Stimulated activated memory B cell treated with anti-CD40 and anti-IgM and Interleukin-4, amounts not matched to agents 10 μg/mL and 1 μg/mL and 100 μg/mL, for 72 hours (primary cell): ENCODE results near the gene TBC1D16.
"Not testable (repeated sequence)": the region's sequence is repeated elsewhere in the genome, so short reads cannot be mapped to it uniquely, and the experiment has no call there.

ENCODE experiments used
- ATAC-seq: fragments of 150-1000 bp; cut with Tn5 transposase; 2 replicates; pipeline ENCODE4 v1.10.0; 2021
- H3K27ac Mint-ChIP-seq: one replicate; pipeline ENCODE4 v1.8.0; 2022; ENCODE audit warnings: mild to moderate bottlenecking, mixed read lengths
- H3K27me3 Mint-ChIP-seq: one replicate; pipeline ENCODE4 v1.8.0; 2022; ENCODE audit warnings: mixed read lengths
- H3K36me3 Mint-ChIP-seq: one replicate; pipeline ENCODE4 v1.8.0; 2022; ENCODE audit warnings: mixed read lengths
- H3K4me1 Mint-ChIP-seq: one replicate; pipeline ENCODE4 v1.8.0; 2022; ENCODE audit warnings: mixed read lengths
- H3K4me3 Mint-ChIP-seq: one replicate; pipeline ENCODE4 v1.8.0; 2022; ENCODE audit warnings: mild to moderate bottlenecking, moderate library complexity, mixed read lengths
- H3K9me3 Mint-ChIP-seq: one replicate; pipeline ENCODE4 v1.8.0; 2022; ENCODE audit warnings: mixed read lengths

TBC1D16 gene

DNA sequence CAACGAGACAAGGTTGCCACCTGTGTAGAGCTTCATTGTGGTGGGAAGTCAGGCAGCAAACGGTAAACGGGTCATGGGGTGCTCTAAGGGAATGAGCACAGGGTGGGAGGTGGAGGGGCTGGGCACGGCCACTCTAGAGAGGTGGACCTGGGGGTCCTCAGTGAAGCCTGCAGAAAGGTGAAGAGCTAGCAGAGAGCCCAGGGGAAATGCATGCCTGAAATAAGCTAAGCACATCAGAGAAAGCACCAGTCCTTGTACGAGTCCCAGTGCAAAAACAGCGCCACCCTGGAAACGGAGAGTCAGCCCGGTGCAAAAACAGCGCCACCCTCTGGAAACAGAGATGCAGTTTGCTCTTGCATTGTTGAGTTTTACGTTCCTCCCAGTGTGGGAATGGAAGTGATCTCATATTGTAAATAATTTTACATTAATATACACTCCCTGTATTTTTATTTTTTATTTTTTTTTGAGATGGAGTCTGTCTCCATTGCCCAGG is 65.0 kb downstream of the TBC1D16 start:
- Mint-ChIP-seq H3K4me3 (no peak overlapping the region), H3K36me3 (no peaks in the 10 kb centered on the region), H3K27ac (no peak overlapping the region), H3K9me3 (no peaks in the 10 kb centered on the region), H3K4me1 (peaks cover 34% of the 10 kb centered on the region), H3K27me3 (peaks cover 26% of the 10 kb centered on the region)
- peak; percentile 51 for ATAC-seq

DNA sequence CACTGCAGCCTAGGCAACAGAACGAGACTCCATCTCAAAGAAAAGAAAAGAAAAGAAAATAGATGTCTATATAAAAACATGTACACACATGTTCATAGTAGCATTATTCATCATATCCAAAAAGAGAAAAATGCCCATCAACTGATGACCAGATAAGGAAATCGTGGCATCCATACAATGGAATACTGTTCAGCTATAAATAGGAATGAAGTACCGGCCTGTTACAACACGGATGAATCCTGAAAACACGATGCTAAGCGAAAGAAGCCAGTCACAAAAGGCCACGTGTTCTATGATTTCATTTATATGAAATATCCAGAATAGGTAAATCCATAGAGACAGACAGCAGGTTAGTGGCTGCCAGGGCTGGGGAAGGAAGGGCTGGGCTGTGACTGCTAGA is 65.8 kb downstream of the TBC1D16 start:
- Mint-ChIP-seq H3K27ac (no peak overlapping the region), H3K4me3 (no peak overlapping the region), H3K36me3 (no peaks in the 10 kb centered on the region), H3K4me1 (peaks cover 32% of the 10 kb centered on the region), H3K27me3 (peaks cover 26% of the 10 kb centered on the region), H3K9me3 (no peaks in the 10 kb centered on the region)
- no peak for ATAC-seq

DNA sequence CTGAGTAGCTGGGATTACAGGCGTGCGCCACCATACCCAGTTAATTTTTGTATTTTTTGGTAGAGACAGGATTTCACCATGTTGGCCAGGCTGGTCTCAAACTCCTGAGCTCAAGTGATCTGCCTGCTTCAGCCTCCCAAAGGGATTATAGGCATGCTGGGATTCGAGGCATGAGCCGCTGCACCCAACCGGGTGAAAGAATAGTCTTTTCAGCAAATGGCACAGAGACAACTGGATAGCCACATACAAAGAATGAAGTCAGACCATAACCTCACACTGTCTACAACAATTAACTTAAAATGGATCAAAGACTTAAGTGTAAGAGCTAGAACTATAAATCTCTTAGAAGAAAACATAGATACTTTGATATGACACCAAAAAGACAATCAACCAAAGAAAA is 67.6 kb downstream of the TBC1D16 start:
- Mint-ChIP-seq H3K4me1 (peaks cover 26% of the 10 kb centered on the region), H3K36me3 (no peaks in the 10 kb centered on the region), H3K4me3 (no peak overlapping the region), H3K27me3 (peaks cover 26% of the 10 kb centered on the region), H3K27ac (no peak overlapping the region), H3K9me3 (no peaks in the 10 kb centered on the region)
- no peak for ATAC-seq

DNA sequence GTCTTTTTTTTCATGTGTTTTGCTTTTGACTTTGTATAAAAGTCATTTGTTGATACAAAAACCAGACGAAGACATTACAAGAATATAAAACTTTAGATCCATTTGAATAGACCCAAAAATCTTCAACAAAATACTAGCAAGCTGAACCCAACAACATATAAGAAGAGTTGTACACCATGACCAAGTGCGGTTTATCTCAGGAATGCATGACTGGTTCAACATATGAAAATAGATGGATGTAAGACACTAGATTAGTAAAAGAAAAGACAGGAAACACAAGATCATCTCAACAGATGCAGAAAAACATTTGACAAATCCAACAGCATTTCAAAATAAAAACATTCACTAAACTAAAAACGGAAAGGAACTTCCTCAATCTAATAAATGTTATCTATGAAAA is 69.0 kb downstream of the TBC1D16 start:
- H3K27me3 Mint-ChIP-seq = peaks cover 15% of the 10 kb centered on the region
- ATAC-seq = no peak
- peaks cover 26% of the 10 kb centered on the region for H3K4me1 Mint-ChIP-seq
- no peaks in the 10 kb centered on the region for H3K9me3 Mint-ChIP-seq
- H3K27ac Mint-ChIP-seq = peak overlapping the region; percentile 36
- H3K4me3 Mint-ChIP-seq = no peak overlapping the region
- H3K36me3 Mint-ChIP-seq = no peaks in the 10 kb centered on the region

DNA sequence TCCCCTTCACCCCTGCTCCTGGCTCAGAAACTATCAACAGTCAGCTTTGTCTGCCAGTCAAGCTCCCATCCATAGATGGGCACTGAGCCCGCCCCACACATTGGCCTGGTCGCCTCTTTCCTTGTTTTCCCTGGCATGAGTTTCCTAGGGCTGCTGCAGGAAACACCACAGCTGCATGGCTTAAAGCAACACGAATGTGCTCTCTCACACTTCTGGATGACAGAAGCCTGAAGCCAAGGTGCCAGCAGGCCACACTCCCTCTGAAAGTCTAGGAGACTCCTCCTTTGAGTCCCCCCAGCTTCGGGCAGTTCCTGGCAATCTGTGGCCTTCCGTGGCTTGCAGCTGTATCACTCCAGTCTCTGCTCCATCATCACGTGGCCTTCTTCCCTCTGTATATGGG is 69.9 kb downstream of the TBC1D16 start:
- ATAC-seq = no peak
- H3K9me3 Mint-ChIP-seq = no peaks in the 10 kb centered on the region
- peaks cover 10% of the 10 kb centered on the region for H3K27me3 Mint-ChIP-seq
- peak overlapping the region; percentile 36 for H3K27ac Mint-ChIP-seq
- H3K4me1 Mint-ChIP-seq = peaks cover 26% of the 10 kb centered on the region
- no peaks in the 10 kb centered on the region for H3K36me3 Mint-ChIP-seq
- no peak overlapping the region for H3K4me3 Mint-ChIP-seq

DNA sequence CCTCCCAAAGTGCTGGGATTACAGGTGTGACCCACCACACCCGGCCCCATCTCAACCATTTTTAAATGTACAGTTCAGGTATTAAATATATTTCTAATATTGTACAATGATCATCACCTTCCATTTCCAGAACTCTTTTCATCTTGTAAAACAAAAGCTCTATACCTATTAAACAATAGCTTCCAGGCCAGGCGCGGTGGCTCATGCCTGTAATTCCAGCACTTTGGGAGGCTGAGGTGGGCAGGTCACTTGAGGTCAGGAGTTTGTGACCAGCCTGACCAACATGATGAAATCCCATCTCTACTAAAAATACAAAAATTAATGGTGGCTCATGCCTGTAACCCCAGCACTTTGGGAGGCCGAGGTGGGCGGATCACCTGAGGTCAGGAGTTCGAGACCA is 73.2 kb downstream of the TBC1D16 start:
- not testable (repeated sequence) for H3K27ac Mint-ChIP-seq, H3K9me3 Mint-ChIP-seq, H3K4me3 Mint-ChIP-seq, ATAC-seq, H3K36me3 Mint-ChIP-seq
- Mint-ChIP-seq H3K4me1 (peaks cover 16% of the 10 kb centered on the region), H3K27me3 (peaks cover 12% of the 10 kb centered on the region)

DNA sequence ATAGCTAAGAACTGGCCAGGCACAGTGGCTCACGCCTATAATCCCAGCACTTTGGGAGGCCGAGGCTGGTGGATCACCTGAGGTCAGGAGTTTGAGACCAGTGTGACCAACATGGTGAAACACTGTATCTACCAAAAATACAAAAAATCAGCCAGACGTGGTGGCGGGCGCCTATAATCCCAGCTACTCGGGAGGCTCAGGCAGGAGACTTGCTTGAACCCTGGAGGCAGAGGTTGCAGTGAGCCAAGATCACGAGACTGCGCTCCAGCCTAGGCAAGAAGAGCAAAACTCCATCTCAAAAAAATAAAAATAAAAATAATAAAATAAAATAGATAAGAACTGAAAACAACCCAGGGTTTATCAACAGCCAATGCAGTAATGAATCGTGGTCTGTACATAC is 74.1 kb downstream of the TBC1D16 start:
- not testable (repeated sequence) for H3K4me1 Mint-ChIP-seq, H3K27ac Mint-ChIP-seq, H3K4me3 Mint-ChIP-seq, ATAC-seq, H3K9me3 Mint-ChIP-seq, H3K36me3 Mint-ChIP-seq
- peaks cover 18% of the 10 kb centered on the region for H3K27me3 Mint-ChIP-seq

DNA sequence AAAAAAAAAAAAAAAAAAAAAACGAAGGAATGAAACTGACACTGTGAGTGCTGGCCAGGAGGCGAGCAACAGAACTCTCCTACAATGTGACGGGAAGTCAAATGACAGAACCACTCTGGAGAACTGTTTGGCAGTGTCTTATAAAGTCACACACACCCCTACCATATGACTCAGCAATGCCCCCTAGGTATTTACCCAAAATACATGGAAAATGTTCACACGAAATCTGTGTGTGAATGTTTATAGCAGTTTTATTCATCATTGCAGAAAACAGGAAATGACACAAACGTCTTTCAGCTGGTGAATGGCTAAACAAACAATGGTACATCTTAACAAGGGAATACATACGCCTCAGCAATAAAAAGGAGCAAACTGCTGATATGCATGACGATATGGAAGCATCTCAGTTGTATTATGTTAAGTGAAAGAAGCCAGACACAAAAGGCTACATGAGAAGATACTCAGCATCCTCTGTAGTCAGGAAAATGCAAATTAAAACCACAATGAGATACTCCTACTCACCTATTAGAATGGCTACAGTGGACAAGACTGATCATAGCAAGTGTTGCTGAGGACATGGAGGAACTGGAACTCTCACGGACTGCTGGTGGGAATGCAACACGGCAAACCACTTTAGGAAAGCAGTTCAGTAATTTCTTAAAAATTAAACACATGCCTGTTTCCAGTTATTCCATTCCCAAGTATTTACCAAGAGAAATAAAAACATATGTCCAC is 74.7 kb downstream of the TBC1D16 start:
- no peaks in the 10 kb centered on the region for H3K9me3 Mint-ChIP-seq
- no peaks in the 10 kb centered on the region for H3K36me3 Mint-ChIP-seq
- no peak overlapping the region for H3K4me3 Mint-ChIP-seq
- peaks cover 3% of the 10 kb centered on the region for H3K4me1 Mint-ChIP-seq
- peaks cover 13% of the 10 kb centered on the region for H3K27me3 Mint-ChIP-seq
- H3K27ac Mint-ChIP-seq = no peak overlapping the region
- ATAC-seq = no peak

DNA sequence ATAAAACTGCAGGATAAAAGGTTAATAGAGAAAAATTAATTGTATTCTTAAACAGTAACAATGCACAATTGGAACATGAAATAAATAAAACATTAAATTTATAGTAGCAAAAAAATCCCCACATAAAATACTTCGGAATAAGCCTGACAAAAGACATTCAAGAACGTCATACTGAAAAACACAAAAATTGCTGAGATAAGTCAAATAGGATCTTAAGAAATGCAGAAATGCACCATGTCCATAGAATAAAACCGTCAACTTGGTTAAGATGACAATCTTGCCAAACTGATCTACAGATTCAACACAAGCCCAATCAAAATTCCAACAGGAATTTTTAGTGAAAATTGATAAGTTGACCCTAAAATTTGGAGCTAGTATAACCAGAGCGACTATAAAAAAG is 76.6 kb downstream of the TBC1D16 start:
- H3K4me3 Mint-ChIP-seq = no peak overlapping the region
- no peaks in the 10 kb centered on the region for H3K36me3 Mint-ChIP-seq
- no peaks in the 10 kb centered on the region for H3K9me3 Mint-ChIP-seq
- no peak overlapping the region for H3K27ac Mint-ChIP-seq
- ATAC-seq = no peak
- no peaks in the 10 kb centered on the region for H3K4me1 Mint-ChIP-seq
- peaks cover 12% of the 10 kb centered on the region for H3K27me3 Mint-ChIP-seq

DNA sequence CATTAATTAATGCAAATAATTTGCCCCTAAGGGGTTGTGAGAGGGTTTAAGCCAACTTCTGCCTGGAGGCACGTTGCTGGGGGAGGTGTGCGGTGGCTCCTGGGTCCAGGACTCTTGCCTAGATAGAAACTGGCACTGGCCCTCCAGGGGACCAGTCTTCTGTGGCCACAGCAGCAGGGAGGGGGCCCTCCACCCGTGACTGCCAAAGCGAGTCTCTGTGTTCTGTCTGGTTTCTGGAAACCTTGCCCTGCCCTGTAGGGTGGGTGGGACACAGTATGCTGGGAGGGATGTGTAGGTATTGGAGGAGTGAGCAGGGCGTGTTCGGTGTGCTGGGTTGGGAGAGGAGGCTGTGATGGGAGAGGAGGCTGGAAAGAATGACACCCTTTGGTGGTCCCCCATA is 78.8 kb downstream of the TBC1D16 start:
- Mint-ChIP-seq H3K27me3 (peaks cover 12% of the 10 kb centered on the region), H3K4me3 (no peak overlapping the region), H3K36me3 (no peaks in the 10 kb centered on the region), H3K27ac (peak overlapping the region; percentile 28), H3K4me1 (peaks cover 3% of the 10 kb centered on the region), H3K9me3 (no peaks in the 10 kb centered on the region)
- ATAC-seq = no peak

DNA sequence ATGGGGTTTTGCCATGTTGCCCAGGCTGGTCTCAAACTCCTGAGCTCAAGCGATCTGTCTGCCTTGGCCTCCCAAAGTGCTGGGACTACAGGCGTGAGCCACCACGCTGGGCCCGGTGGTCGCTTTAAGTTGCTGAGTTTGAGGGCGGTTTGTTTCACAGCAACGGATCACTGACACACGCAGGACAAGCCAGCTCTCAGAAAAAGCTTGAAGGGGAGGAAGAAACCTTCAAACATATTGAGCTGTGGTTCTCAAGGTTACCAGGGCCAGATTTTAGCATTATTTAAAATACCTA is 79.3 kb downstream of the TBC1D16 start:
- H3K4me3 Mint-ChIP-seq, H3K9me3 Mint-ChIP-seq, H3K36me3 Mint-ChIP-seq, ATAC-seq, H3K4me1 Mint-ChIP-seq: not testable (repeated sequence)
- peaks cover 12% of the 10 kb centered on the region for H3K27me3 Mint-ChIP-seq
- H3K27ac Mint-ChIP-seq = peak overlapping the region; percentile 28

DNA sequence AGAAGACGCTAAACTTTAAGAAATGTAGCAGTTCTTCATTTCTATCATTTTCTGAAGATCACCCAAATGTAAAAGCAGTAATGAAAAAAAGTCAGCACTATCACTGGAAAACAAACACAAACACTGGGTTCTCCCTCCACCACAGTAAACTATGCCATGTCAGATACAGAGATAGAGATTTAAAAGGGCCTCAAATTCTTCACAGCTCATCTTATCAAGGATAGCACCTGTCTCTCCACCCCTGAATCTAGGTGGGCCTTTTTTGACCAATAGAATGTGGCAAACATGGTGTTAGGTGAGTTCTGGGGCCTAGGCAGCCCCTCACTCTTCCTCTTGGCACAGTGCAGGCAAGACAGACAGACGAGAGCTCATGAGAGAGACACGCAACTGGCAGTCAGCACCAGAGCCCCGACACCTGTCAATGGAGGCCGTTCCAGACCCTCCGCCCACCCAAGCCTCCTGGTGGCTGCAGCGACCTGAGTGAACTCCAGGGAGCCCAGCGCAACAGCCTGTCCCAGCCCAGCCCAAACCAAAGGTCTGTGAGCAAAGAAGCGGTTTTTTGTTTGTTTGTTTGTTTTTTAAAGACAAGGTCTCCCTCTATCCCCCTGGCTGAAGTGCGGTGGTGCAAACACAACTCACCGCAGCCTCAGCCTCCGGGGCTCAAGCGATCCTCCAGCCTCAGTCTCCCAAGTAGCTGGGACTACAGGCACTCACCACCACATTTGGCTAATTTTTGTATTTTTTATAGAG is 79.8 kb downstream of the TBC1D16 start:
- ATAC-seq = no peak
- Mint-ChIP-seq H3K27ac (no peak overlapping the region), H3K27me3 (peaks cover 12% of the 10 kb centered on the region), H3K36me3 (no peaks in the 10 kb centered on the region), H3K4me1 (peaks cover 13% of the 10 kb centered on the region), H3K4me3 (no peak overlapping the region), H3K9me3 (no peaks in the 10 kb centered on the region)

DNA sequence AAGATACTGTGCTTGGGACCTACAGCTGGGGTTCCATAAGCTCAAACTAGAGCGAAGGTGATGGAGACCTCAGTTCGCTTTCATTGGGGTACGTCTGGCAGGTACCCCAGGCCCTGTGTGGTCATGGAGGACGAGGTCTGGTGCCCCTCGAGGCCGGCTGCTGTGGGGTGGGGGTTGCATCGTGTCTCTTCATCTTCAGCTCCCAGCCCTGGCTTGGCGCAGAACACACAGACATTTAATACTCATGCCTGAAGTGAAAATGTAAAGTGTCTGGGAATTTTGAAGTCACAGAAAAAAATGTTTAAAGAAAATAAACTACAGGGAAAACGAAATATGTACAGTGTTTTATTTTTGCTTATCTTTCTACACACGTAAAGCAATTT is 80.5 kb downstream of the TBC1D16 start:
- no peaks in the 10 kb centered on the region for H3K9me3 Mint-ChIP-seq
- peaks cover 17% of the 10 kb centered on the region for H3K4me1 Mint-ChIP-seq
- H3K27ac Mint-ChIP-seq = no peak overlapping the region
- ATAC-seq = no peak
- H3K4me3 Mint-ChIP-seq = no peak overlapping the region
- H3K27me3 Mint-ChIP-seq = peaks cover 12% of the 10 kb centered on the region
- no peaks in the 10 kb centered on the region for H3K36me3 Mint-ChIP-seq

DNA sequence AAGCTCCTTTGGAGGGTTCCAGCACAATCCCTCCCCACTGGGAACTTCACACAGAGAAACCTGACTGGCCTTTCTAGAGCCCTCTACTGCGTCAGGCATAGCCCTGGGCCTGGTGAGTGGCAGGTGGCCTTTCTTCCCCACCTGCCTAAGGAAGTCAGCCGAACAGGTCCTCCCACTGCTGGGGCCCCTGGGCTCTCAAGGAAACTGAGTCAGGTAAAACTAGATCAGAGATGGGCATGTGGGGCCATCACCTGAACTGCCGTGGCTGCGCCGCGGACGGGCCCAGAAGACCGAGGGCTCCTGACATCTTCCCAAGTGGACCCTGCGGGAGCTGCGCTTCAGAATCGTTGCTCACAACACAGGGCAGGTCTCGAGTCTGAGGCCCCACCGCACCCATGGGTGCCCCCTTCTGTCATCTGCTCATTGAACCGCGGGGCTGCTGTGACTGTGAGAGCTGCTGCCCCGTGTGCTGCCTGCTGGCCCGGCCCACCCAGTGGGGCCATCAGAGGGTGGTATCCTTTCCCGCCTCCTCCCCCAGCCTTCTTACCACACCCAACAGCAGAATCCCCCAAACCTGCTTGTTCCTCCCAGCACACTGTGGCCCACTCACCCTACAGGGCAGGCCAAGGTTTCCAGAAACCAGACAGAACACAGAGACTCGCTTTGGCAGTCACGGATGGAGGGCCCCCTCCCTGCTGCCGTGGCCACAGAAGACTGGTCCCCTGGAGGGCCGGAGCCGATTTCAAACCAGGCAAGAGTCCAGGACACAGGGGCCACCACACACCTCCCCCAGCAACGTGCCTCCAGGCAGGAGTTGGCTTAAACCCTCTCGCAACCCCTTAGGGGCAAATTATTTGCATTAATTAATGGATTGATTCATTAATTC is 81.1 kb downstream of the TBC1D16 start:
- no peaks in the 10 kb centered on the region for H3K36me3 Mint-ChIP-seq
- H3K9me3 Mint-ChIP-seq = no peaks in the 10 kb centered on the region
- no peak for ATAC-seq
- peaks cover 12% of the 10 kb centered on the region for H3K27me3 Mint-ChIP-seq
- no peak overlapping the region for H3K27ac Mint-ChIP-seq
- no peak overlapping the region for H3K4me3 Mint-ChIP-seq
- peaks cover 17% of the 10 kb centered on the region for H3K4me1 Mint-ChIP-seq

DNA sequence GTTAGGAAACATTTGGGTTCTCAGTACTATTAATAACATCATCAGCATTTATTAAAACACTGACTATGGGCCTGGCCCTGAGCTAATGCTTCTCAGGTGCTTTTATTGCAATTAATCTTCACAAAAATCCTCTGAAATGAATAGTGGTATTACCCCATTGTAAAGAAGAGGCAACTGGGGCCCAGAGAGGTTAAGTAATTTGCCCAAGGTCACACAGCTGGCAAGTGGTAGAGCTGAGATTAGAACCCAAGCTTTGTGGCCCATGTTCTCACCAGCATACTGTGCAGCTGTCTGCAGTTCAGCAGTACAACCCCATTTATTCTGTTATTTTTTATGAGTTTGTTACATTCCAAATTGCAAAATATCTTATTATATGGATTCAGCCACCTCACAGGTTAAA is 82.3 kb downstream of the TBC1D16 start:
- Mint-ChIP-seq H3K4me3 (no peak overlapping the region), H3K36me3 (no peaks in the 10 kb centered on the region), H3K27me3 (peaks cover 12% of the 10 kb centered on the region), H3K9me3 (no peaks in the 10 kb centered on the region), H3K27ac (no peak overlapping the region), H3K4me1 (peaks cover 17% of the 10 kb centered on the region)
- ATAC-seq = no peak
